GM23338 (cell line): ENCODE measurements around the gene ADCY1. TPM values are rescaled to one million over a fixed set of nuclear protein-coding genes. Genes with fewer than 3 reads are reported as not detected.

Experiments used
- ATAC-seq: fragments of 200-7000 bp; cut with Tn5 transposase; 3 replicates; pipeline ENCODE4 v1.9.1; 2020
- DNase-seq: peaks from one replicate; pipeline ENCODE4 v3.0.0-alpha.2; 2015; ENCODE audit warnings: low spot score
- H2AFZ ChIP-seq: fragments of 200-600 bp; sonication (generic); 2 replicates; pipeline ENCODE4 v1.8.0; 2016; ENCODE audit warnings: antibody characterized with exemption, mild to moderate bottlenecking, moderate library complexity
- H3F3A ChIP-seq: fragments of 200-600 bp; sonication (generic); replicated peaks from 2 replicates; pipeline ENCODE4 v1.8.0; 2017; ENCODE audit warnings: antibody characterized with exemption, mixed run types, low read depth
- H3K27ac ChIP-seq: fragments of 200-600 bp; sonication (generic); 2 replicates; pipeline ENCODE4 v1.6.1; 2016; ENCODE audit warnings: low read depth
- H3K27me3 ChIP-seq: fragments of 200-600 bp; sonication (generic); 2 replicates; pipeline ENCODE4 v1.8.0; 2016; ENCODE audit warnings: mild to moderate bottlenecking, mixed run types, moderate library complexity; ENCODE audit not compliant: insufficient read depth
- H3K36me3 ChIP-seq: fragments of 200-600 bp; sonication (generic); 2 replicates; pipeline ENCODE4 v1.8.0; 2016; ENCODE audit warnings: mild to moderate bottlenecking; ENCODE audit not compliant: insufficient read depth
- H3K4me1 ChIP-seq: fragments of 200-600 bp; sonication (generic); 2 replicates; pipeline ENCODE4 v1.8.0; 2016; ENCODE audit warnings: mild to moderate bottlenecking, moderate library complexity; ENCODE audit not compliant: insufficient read depth
- H3K4me2 ChIP-seq: fragments of 200-600 bp; sonication (generic); 2 replicates; pipeline ENCODE4 v1.7.1; 2017; ENCODE audit warnings: mixed run types
- H3K4me3 ChIP-seq: fragments of 200-600 bp; sonication (generic); 2 replicates; pipeline ENCODE4 v1.6.1; 2016; ENCODE audit warnings: mixed run types
- H3K79me2 ChIP-seq: fragments of 200-600 bp; sonication (generic); replicated peaks from 2 replicates; pipeline ENCODE4 v1.8.0; 2017; ENCODE audit warnings: mild to moderate bottlenecking; ENCODE audit not compliant: insufficient read depth
- H3K9me2 ChIP-seq: fragments of 200-600 bp; sonication (generic); 2 replicates; pipeline ENCODE4 v1.8.0; 2017; ENCODE audit not compliant: insufficient read depth
- H4K20me1 ChIP-seq: fragments of 200-600 bp; sonication (generic); replicated peaks from 2 replicates; pipeline ENCODE4 v1.8.0; 2017; ENCODE audit warnings: mild to moderate bottlenecking; ENCODE audit not compliant: insufficient read depth
- H3K27ac Mint-ChIP-seq: 2 replicates; pipeline ENCODE4 v1.8.0; 2020; ENCODE audit warnings: inconsistent platforms, mild to moderate bottlenecking, moderate library complexity, mixed read lengths
- H3K27me3 Mint-ChIP-seq: 3 replicates; pipeline ENCODE4 v1.8.0; 2022; ENCODE audit warnings: low read depth, mild to moderate bottlenecking, moderate library complexity, mixed read lengths, inconsistent platforms; ENCODE audit not compliant: insufficient read depth, poor library complexity
- H3K36me3 Mint-ChIP-seq: 3 replicates; pipeline ENCODE4 v1.8.0; 2021; ENCODE audit warnings: low read depth, mild to moderate bottlenecking, inconsistent platforms, moderate library complexity, mixed read lengths
- H3K4me1 Mint-ChIP-seq: 3 replicates; pipeline ENCODE4 v1.8.0; 2020; ENCODE audit warnings: mild to moderate bottlenecking, inconsistent platforms, mixed read lengths
- H3K4me3 Mint-ChIP-seq: 3 replicates; pipeline ENCODE4 v1.8.0; 2021; ENCODE audit warnings: moderate library complexity, mild to moderate bottlenecking, inconsistent platforms, mixed read lengths
- H3K9me3 Mint-ChIP-seq: 3 replicates; pipeline ENCODE4 v1.8.0; 2020; ENCODE audit warnings: moderate library complexity, mild to moderate bottlenecking, inconsistent platforms, mixed read lengths
- CREB1 ChIP-seq: fragments of 250-450 bp; sonication (Bioruptor Pico); IDR thresholded peaks from 2 replicates; pipeline ENCODE4 v1.5.0; 2020; ENCODE audit warnings: low read depth, mild to moderate bottlenecking, moderate library complexity
- CTCF ChIP-seq, 2 experiments: fragments of 200-600 bp in 1 of 2; sonication (generic) in 1 of 2; conservative IDR thresholded peaks; 2 replicates each; pipeline versions ENCODE4 v1.5.1 to v1.6.1; 2016 to 2017; ENCODE audit warnings: antibody characterized with exemption in 2 of 2, low read depth in 2 of 2, mild to moderate bottlenecking in 2 of 2, moderate library complexity in 1 of 2
- ETS1 ChIP-seq: IDR thresholded peaks from 2 replicates; pipeline ENCODE4 v1.6.1; 2016; ENCODE audit warnings: antibody characterized with exemption
- EZH2 ChIP-seq: fragments of 200-600 bp; sonication (generic); IDR thresholded peaks from one replicate; pipeline ENCODE4 v1.8.0; 2017; ENCODE audit warnings: antibody characterized with exemption, mild to moderate bottlenecking, low read depth; ENCODE audit not compliant: unreplicated experiment
- JUNB ChIP-seq: IDR thresholded peaks from one replicate; pipeline ENCODE4 v1.6.1; 2016; ENCODE audit warnings: antibody characterized with exemption; ENCODE audit not compliant: unreplicated experiment
- REST ChIP-seq: IDR thresholded peaks from one replicate; pipeline ENCODE4 v1.6.1; 2018; ENCODE audit warnings: antibody characterized with exemption; ENCODE audit not compliant: unreplicated experiment
- STAT1 ChIP-seq: IDR thresholded peaks from one replicate; pipeline ENCODE4 v1.6.1; 2016; ENCODE audit warnings: antibody characterized with exemption; ENCODE audit not compliant: unreplicated experiment
- ZNF331 ChIP-seq: fragments of 250-450 bp; sonication (Bioruptor Pico); IDR thresholded peaks from 2 replicates; pipeline ENCODE4 v1.5.0; 2020; ENCODE audit warnings: low read depth, mild to moderate bottlenecking, moderate library complexity
- polyA plus RNA-seq: library from polyadenylated mRNA; unstranded; fragments of >200 nt; fragmentation: Nextera tagmentation; extraction: Ambion mirVana; gene quantifications from 2 replicates; pipeline ENCODE4 v1.2.1, GENCODE V29; 2016
- total RNA-seq: library from RNA; depleted of rRNA; stranded (reverse); fragments of >200 nt; shearing (Covaris generic); gene quantifications from 2 replicates; pipeline ENCODE4 v1.2.3, GENCODE V29; 2014

ADCY1 gene
- total and polyA plus RNA-seq, 2 experiments from 2014 or later: 2.3 to 18.7 TPM

GRCh38 chr7:45643630-45644029 lies 69.5 kb downstream of the ADCY1 start:
- H4K20me1 ChIP-seq: no peaks in the 10 kb centered on the region
- no peak overlapping the region for H3K4me3 ChIP-seq
- H3K27me3 ChIP-seq: no peaks in the 10 kb centered on the region
- no peak overlapping the region for H2AFZ ChIP-seq
- no peaks in the 10 kb centered on the region for H3K4me1 ChIP-seq
- no peaks in the 10 kb centered on the region for H3F3A ChIP-seq
- H3K9me2 ChIP-seq: no peaks in the 10 kb centered on the region
- no peak overlapping the region for H3K4me3 Mint-ChIP-seq
- no peaks in the 10 kb centered on the region for H3K79me2 ChIP-seq
- H3K4me2 ChIP-seq: no peak overlapping the region
- no peaks in the 10 kb centered on the region; the same call in 2 of the 3 replicates for H3K36me3 Mint-ChIP-seq
- H3K4me1 Mint-ChIP-seq: peaks cover 3% of the 10 kb centered on the region; the same call in 2 of the 3 replicates
- DNase-seq (no peak), ATAC-seq (no peak)
- H3K9me3 Mint-ChIP-seq: peaks cover 4% of the 10 kb centered on the region; the same call in 1 of the 3 replicates
- no peak overlapping the region for H3K27ac Mint-ChIP-seq
- no peaks in the 10 kb centered on the region for H3K27me3 Mint-ChIP-seq
- no peaks in the 10 kb centered on the region for H3K36me3 ChIP-seq
- TF ChIP-seq ZNF331 (CRISPR knock-in tag): no peak
- TF ChIP-seq JUNB: no peak
- no peak for TF ChIP-seq STAT1
- no peak for TF ChIP-seq CTCF (conservative IDR thresholded peaks at IDR 0.05; ENCODE audit: low read depth in 2 of 2)
- no peak for TF ChIP-seq CREB1 (CRISPR knock-in tag)
- TF ChIP-seq REST: no peak
- TF ChIP-seq EZH2: no peak
- no peak overlapping the region for H3K27ac ChIP-seq

GRCh38 chr7:45644237-45644636 lies 70.1 kb downstream of the ADCY1 start:
- Histone ChIP-seq H3K79me2 (no peaks in the 10 kb centered on the region), H3K36me3 (no peaks in the 10 kb centered on the region), H3K9me2 (no peaks in the 10 kb centered on the region), H4K20me1 (no peaks in the 10 kb centered on the region), H3K4me2 (no peak overlapping the region), H3K4me3 (no peak overlapping the region), H2AFZ (no peak overlapping the region), H3F3A (no peaks in the 10 kb centered on the region), H3K27me3 (no peaks in the 10 kb centered on the region), H3K4me1 (no peaks in the 10 kb centered on the region), H3K27ac (no peak overlapping the region)
- Mint-ChIP-seq H3K9me3 (peaks cover 4% of the 10 kb centered on the region; the same call in 1 of the 3 replicates), H3K27me3 (no peaks in the 10 kb centered on the region), H3K4me1 (peaks cover 3% of the 10 kb centered on the region; the same call in 2 of the 3 replicates), H3K27ac (no peak overlapping the region), H3K4me3 (no peak overlapping the region), H3K36me3 (peaks cover 2% of the 10 kb centered on the region; the same call in 1 of the 3 replicates)
- ATAC-seq: no peak
- no peak for DNase-seq
- TF ChIP-seq ETS1 (no peak), CREB1 (CRISPR knock-in tag) (no peak), REST (no peak)
